Hematopoietic multipotent progenitor cell treated with erythropoietin and hydrocortisone succinate and interleukin-3 and kit ligand, for 6 days (in vitro differentiated cells): ENCODE data around the gene PDIK1L.
A peak's percentile ranks its signal among the peaks of the same experiment; 100 is the strongest.

Experiments used
- DNase-seq: peaks from one replicate; pipeline ENCODE4 v3.0.0-alpha.2; 2015

Gene PDIK1L

GRCh38 chr1:26111530-26112406 lies at the start of gene PDIK1L:
Gene PDIK1L, plus strand, starts transcription at chr1:26111824. Its CDS starts 2,485 bp downstream, at chr1:26114309.
- DNase-seq, result peak; percentile 95

GRCh38 chr1:26064553-26064952 lies 47.1 kb upstream of the PDIK1L start:
- DNase-seq, result no peak

GRCh38 chr1:26066160-26066559 lies 45.5 kb upstream of the PDIK1L start:
- no peak for DNase-seq

GRCh38 chr1:26066857-26067256 lies 44.8 kb upstream of the PDIK1L start:
- peak; percentile 87 for DNase-seq

- DNase-seq, result no peak
Observed at GRCh38 chr1:26067432-26067911, 44.2 kb upstream of the PDIK1L start, which contains the start of gene TRIM63. Gene TRIM63, minus strand, starts transcription at chr1:26067630. Its CDS starts 136 bp downstream, at chr1:26067494.

GRCh38 chr1:26069941-26070295 lies 41.7 kb upstream of the PDIK1L start:
- no peak for DNase-seq

GRCh38 chr1:26070296-26070962 lies 41.2 kb upstream of the PDIK1L start:
- DNase-seq, result peak; percentile 97

- no peak for DNase-seq
Observed at GRCh38 chr1:26070963-26071342, 40.7 kb upstream of the PDIK1L start.

- no peak for DNase-seq
Observed at GRCh38 chr1:26072305-26072704, 39.3 kb upstream of the PDIK1L start.

- DNase-seq, result no peak
Observed at GRCh38 chr1:26075421-26076144, 36.0 kb upstream of the PDIK1L start.

GRCh38 chr1:26077524-26077923 lies 34.1 kb upstream of the PDIK1L start:
- DNase-seq, result no peak

GRCh38 chr1:26078286-26079177 lies 33.1 kb upstream of the PDIK1L start:
- DNase-seq, result peak; percentile 23

- DNase-seq, result no peak
Observed at GRCh38 chr1:26079178-26079563, 32.5 kb upstream of the PDIK1L start.

GRCh38 chr1:26079960-26080814 lies 31.4 kb upstream of the PDIK1L start:
- no peak for DNase-seq

- DNase-seq, result peak; percentile 52
Observed at GRCh38 chr1:26081267-26082019, 30.2 kb upstream of the PDIK1L start.

GRCh38 chr1:26082020-26082350 lies 29.6 kb upstream of the PDIK1L start:
- no peak for DNase-seq

- DNase-seq, result no peak
Observed at GRCh38 chr1:26083208-26083607, 28.4 kb upstream of the PDIK1L start.

- no peak for DNase-seq
Observed at GRCh38 chr1:26084091-26084561, 27.5 kb upstream of the PDIK1L start.

- DNase-seq, result no peak
Observed at GRCh38 chr1:26084844-26085243, 26.8 kb upstream of the PDIK1L start.

GRCh38 chr1:26089125-26089524 lies 22.5 kb upstream of the PDIK1L start:
- DNase-seq, result no peak

- DNase-seq, result no peak
Observed at GRCh38 chr1:26090893-26091292, 20.7 kb upstream of the PDIK1L start.
